Endothelial cell (in vitro differentiated cells): Measurements from ENCODE around the gene TBX10. TPM values are rescaled to one million over a fixed set of nuclear protein-coding genes. Genes with fewer than 3 reads are reported as not detected.

ENCODE experiments used
- DNase-seq: peaks from one replicate; pipeline ENCODE4 v3.0.0; 2021; ENCODE audit warnings: low spot score
- H3K27ac Mint-ChIP-seq: one replicate; pipeline ENCODE4 v1.8.0; 2021; ENCODE audit warnings: mixed read lengths, inconsistent platforms; ENCODE audit not compliant: unreplicated experiment
- H3K27me3 Mint-ChIP-seq: one replicate; pipeline ENCODE4 v1.8.0; 2021; ENCODE audit warnings: mild to moderate bottlenecking, moderate library complexity, mixed read lengths, inconsistent platforms; ENCODE audit not compliant: unreplicated experiment
- H3K36me3 Mint-ChIP-seq: one replicate; pipeline ENCODE4 v1.8.0; 2021; ENCODE audit warnings: mild to moderate bottlenecking, low read depth, mixed read lengths, inconsistent platforms; ENCODE audit not compliant: unreplicated experiment
- H3K4me1 Mint-ChIP-seq: one replicate; pipeline ENCODE4 v1.8.0; 2021; ENCODE audit warnings: mild to moderate bottlenecking, mixed read lengths, inconsistent platforms; ENCODE audit not compliant: unreplicated experiment
- H3K4me3 Mint-ChIP-seq: one replicate; pipeline ENCODE4 v1.8.0; 2021; ENCODE audit warnings: mild to moderate bottlenecking, mixed read lengths, inconsistent platforms; ENCODE audit not compliant: unreplicated experiment
- H3K9me3 Mint-ChIP-seq: one replicate; pipeline ENCODE4 v1.8.0; 2021; ENCODE audit warnings: mixed read lengths, inconsistent platforms; ENCODE audit not compliant: unreplicated experiment
- CTCF ChIP-seq: fragments of 200-600 bp; sonication (generic); IDR thresholded peaks from one replicate; pipeline ENCODE4 v1.5.0; 2021; ENCODE audit warnings: antibody characterized with exemption; ENCODE audit not compliant: unreplicated experiment
- total RNA-seq: library from RNA; stranded (reverse); fragmentation: NEBNext Ultra II Directional; extraction: Animal tissue kit (Norgen Biotek cat#: 25700); gene quantifications from one replicate; pipeline ENCODE4 v1.2.1, GENCODE V29; 2021; ENCODE audit not compliant: unreplicated experiment

Gene TBX10
- total RNA-seq, 1 donor from 2014 or later: not detected

- no peaks in the 10 kb centered on the region for H3K4me1 Mint-ChIP-seq
- no peaks in the 10 kb centered on the region for H3K9me3 Mint-ChIP-seq
- no peak overlapping the region for H3K4me3 Mint-ChIP-seq
- no peaks in the 10 kb centered on the region for H3K36me3 Mint-ChIP-seq
- H3K27ac Mint-ChIP-seq: no peak overlapping the region
- no peak for TF ChIP-seq CTCF
- peaks cover 12% of the 10 kb centered on the region for H3K27me3 Mint-ChIP-seq
- no peak for DNase-seq
These were observed 5.0 kb downstream of the TBX10 start for GRCh38 chr11:67634366-67635230.

GRCh38 chr11:67633758-67634365 lies 5.7 kb downstream of the TBX10 start:
- Mint-ChIP-seq H3K27ac (no peak overlapping the region), H3K9me3 (no peaks in the 10 kb centered on the region), H3K4me1 (no peaks in the 10 kb centered on the region), H3K4me3 (no peak overlapping the region), H3K36me3 (no peaks in the 10 kb centered on the region), H3K27me3 (peaks cover 12% of the 10 kb centered on the region)
- no peak for TF ChIP-seq CTCF
- no peak for DNase-seq

- TF ChIP-seq CTCF: no peak
- no peaks in the 10 kb centered on the region for H3K36me3 Mint-ChIP-seq
- H3K4me1 Mint-ChIP-seq: no peaks in the 10 kb centered on the region
- H3K27me3 Mint-ChIP-seq: peaks cover 13% of the 10 kb centered on the region
- H3K27ac Mint-ChIP-seq: no peak overlapping the region
- no peaks in the 10 kb centered on the region for H3K9me3 Mint-ChIP-seq
- DNase-seq: no peak
- H3K4me3 Mint-ChIP-seq: no peak overlapping the region
These were observed 6.4 kb downstream of the TBX10 start for GRCh38 chr11:67632982-67633755.

GRCh38 chr11:67632175-67632981 lies 7.2 kb downstream of the TBX10 start:
- no peak for TF ChIP-seq CTCF
- DNase-seq: no peak
- no peaks in the 10 kb centered on the region for H3K4me1 Mint-ChIP-seq
- no peak overlapping the region for H3K4me3 Mint-ChIP-seq
- H3K27me3 Mint-ChIP-seq: peaks cover 13% of the 10 kb centered on the region
- H3K27ac Mint-ChIP-seq: no peak overlapping the region
- H3K9me3 Mint-ChIP-seq: no peaks in the 10 kb centered on the region
- H3K36me3 Mint-ChIP-seq: no peaks in the 10 kb centered on the region
